Ovary (tissue), 9 donors: ENCODE data around the gene PLCB2. TPM values are rescaled to one million over a fixed set of nuclear protein-coding genes. Genes with fewer than 3 reads are reported as not detected.
A peak's percentile ranks its signal among the peaks of the same experiment; 100 is the strongest.

ENCODE experiments used
- DNase-seq, 5 donors: peaks; one replicate each; pipeline ENCODE4 v3.0.0-alpha.2; 2019 to 2020
- H3K27ac ChIP-seq, 2 donors: fragments of 200-600 bp; one replicate each; pipeline versions ENCODE4 v1.5.1 to v1.8.0; 2019 to 2022
- H3K27me3 ChIP-seq: fragments of 200-600 bp; one replicate; pipeline ENCODE4 v1.8.0; 2022
- H3K36me3 ChIP-seq: fragments of 200-600 bp; sonication (generic); one replicate; pipeline ENCODE4 v1.5.1; 2019
- H3K4me1 ChIP-seq: one replicate; pipeline ENCODE4 v1.8.1; 2013; ENCODE audit warnings: mild to moderate bottlenecking, moderate library complexity; ENCODE audit not compliant: insufficient read depth
- H3K4me3 ChIP-seq: fragments of 200-600 bp; sonication (generic); one replicate; pipeline ENCODE4 v1.5.1; 2017
- H3K9me3 ChIP-seq, 2 donors: fragments of 200-600 bp in 1 of 2; sonication (generic) in 1 of 2; one replicate each; pipeline versions ENCODE4 v1.5.1 to v1.8.1; 2013 to 2019; ENCODE audit warnings: mild to moderate bottlenecking in 1 of 2, moderate library complexity in 1 of 2
- EP300 ChIP-seq: sonication (generic); formaldehyde crosslinking; IDR thresholded peaks from one replicate; pipeline ENCODE4 v1.6.1; 2017; ENCODE audit warnings: antibody characterized with exemption
- POLR2A ChIP-seq: fragments of 450-650 bp; IDR thresholded peaks from one replicate; pipeline ENCODE4 v1.6.1; 2017; ENCODE audit warnings: antibody characterized with exemption, mild to moderate bottlenecking, moderate library complexity
- WGBS, 3 donors: extraction: QIAGEN DNeasy Blood & Tissue Kit in 1 of 3; methylation state at CpG; one replicate each; pipeline versions ENCODE4 v1.1.5 to v1.1.7; 2013 to 2017; 5-methylcytosine and 5-hydroxymethylcytosine counted together
- intact Hi-C, 4 donors: fragments of 100-400 bp; cut with DNase I; formaldehyde crosslinking; loops; one replicate each; pipeline versions ENCODE4 v1.11.0 to v1.15.1; 2022 to 2023
- polyA plus RNA-seq, 2 donors: library from polyadenylated mRNA; stranded (reverse); fragments of 200-250 nt in 1 of 2; fragments of 350-450 nt in 1 of 2; fragmentation: Illumina TruSeq in 1 of 2; extraction: RNeasy Lipid Tissue Mini Kit (QIAGEN cat#74804) in 1 of 2; gene quantifications; one replicate each; pipeline ENCODE4 v1.2.3, GENCODE V29; 2013 to 2014
- total RNA-seq, 7 donors: library from RNA; depleted of rRNA in 2 of 7; stranded (reverse); fragments of >200 nt in 2 of 7; fragmentation: NEBNext Ultra II Directional in 3 of 7; extraction: Animal tissue kit (Norgen Biotek cat#: 25700) in 3 of 7; gene quantifications; one replicate each; pipeline versions ENCODE4 v1.1.0 to v1.2.4, GENCODE V29; 2016 to 2023
- TF ChIP-seq, protein P1 (sequence below), 3 donors: fragments of 450-650 bp in 2 of 3; fragments of 200-600 bp in 1 of 3; IDR thresholded peaks; one replicate each; pipeline versions ENCODE4 v1.5.1 to v1.8.0; 2016 to 2022; ENCODE audit warnings: antibody characterized with exemption in 3 of 3, mild to moderate bottlenecking in 1 of 3
- donor health status: DM: no; HTN: no; CAD: no; lungs with moderate emphysema.
- donor health status: DM: no; HTN: no; CAD: no.
- donor health status: Bipolar disorder and iron deficiency.
- donor health status: DM: yes; HTN: yes; CAD: no.
- donor health status: DM: no; HTN: no; CAD: no.
- donor health status: DM: yes; HTN: yes; CAD: no.

Gene PLCB2
- total and polyA plus RNA-seq, 9 donors = 1.9 to 13.9 (median 6.0) TPM

DNA sequence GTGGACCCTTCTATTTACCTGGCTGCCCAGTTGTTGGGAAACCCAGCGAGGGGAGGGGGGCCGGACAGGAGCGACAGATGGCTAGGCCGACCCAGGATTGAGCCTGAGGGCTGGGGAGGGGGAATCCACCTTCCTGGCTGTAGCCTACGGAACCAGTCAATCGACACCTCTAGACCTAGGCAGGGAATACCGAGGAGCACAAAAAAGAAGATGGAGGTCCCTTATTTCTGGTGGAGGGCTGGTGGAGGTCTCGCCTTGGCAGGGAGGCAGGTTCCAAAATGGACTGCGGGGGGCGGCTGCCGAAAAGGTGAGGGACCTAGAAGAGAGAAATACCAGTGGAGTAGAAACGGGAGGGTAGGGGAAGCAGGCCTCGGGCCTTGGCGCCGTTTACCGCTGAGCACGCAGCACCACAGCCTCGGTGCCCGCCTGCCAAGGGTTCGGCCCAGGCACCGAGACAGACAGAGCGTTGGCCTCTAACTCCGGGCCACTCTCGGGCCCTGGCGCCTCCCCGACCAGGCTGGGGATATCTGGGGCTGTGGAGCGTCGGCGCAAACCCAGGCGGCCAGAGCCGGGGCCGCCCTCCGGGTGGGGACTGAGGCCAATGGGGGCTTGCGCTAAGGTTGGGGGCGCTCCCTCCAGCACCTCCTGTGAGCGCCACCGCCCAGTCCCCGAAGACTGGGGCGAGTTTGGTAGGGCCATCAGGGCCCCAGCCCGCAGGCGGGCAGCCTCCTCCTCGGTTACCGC lies 26.5 kb downstream of the PLCB2 start:
- no peak for TF ChIP-seq EP300
- TF ChIP-seq POLR2A = no peak
- TF ChIP-seq, protein P1, sequence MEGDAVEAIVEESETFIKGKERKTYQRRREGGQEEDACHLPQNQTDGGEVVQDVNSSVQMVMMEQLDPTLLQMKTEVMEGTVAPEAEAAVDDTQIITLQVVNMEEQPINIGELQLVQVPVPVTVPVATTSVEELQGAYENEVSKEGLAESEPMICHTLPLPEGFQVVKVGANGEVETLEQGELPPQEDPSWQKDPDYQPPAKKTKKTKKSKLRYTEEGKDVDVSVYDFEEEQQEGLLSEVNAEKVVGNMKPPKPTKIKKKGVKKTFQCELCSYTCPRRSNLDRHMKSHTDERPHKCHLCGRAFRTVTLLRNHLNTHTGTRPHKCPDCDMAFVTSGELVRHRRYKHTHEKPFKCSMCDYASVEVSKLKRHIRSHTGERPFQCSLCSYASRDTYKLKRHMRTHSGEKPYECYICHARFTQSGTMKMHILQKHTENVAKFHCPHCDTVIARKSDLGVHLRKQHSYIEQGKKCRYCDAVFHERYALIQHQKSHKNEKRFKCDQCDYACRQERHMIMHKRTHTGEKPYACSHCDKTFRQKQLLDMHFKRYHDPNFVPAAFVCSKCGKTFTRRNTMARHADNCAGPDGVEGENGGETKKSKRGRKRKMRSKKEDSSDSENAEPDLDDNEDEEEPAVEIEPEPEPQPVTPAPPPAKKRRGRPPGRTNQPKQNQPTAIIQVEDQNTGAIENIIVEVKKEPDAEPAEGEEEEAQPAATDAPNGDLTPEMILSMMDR (IDR thresholded peaks at IDR 0.05) = no peak
- WGBS, 3 donors = 43 to 57% (median 44%) methylated on average over 26 to 43 of the region's 43 CpGs
- DNase-seq = no peak
- intact Hi-C loops = loop anchor here (2.0 to 10.0 kb wide), 4 partner anchors 84 to 141 kb away; no protein-coding TSS in a partner anchor
- peaks cover 9% of the 10 kb centered on the region for H3K27me3 ChIP-seq
- no peaks in the 10 kb centered on the region for H3K36me3 ChIP-seq
- no peaks in the 10 kb centered on the region for H3K9me3 ChIP-seq
- H3K27ac ChIP-seq = no peak overlapping the region
- peaks cover 9% of the 10 kb centered on the region for H3K4me1 ChIP-seq
- no peak overlapping the region for H3K4me3 ChIP-seq

DNA sequence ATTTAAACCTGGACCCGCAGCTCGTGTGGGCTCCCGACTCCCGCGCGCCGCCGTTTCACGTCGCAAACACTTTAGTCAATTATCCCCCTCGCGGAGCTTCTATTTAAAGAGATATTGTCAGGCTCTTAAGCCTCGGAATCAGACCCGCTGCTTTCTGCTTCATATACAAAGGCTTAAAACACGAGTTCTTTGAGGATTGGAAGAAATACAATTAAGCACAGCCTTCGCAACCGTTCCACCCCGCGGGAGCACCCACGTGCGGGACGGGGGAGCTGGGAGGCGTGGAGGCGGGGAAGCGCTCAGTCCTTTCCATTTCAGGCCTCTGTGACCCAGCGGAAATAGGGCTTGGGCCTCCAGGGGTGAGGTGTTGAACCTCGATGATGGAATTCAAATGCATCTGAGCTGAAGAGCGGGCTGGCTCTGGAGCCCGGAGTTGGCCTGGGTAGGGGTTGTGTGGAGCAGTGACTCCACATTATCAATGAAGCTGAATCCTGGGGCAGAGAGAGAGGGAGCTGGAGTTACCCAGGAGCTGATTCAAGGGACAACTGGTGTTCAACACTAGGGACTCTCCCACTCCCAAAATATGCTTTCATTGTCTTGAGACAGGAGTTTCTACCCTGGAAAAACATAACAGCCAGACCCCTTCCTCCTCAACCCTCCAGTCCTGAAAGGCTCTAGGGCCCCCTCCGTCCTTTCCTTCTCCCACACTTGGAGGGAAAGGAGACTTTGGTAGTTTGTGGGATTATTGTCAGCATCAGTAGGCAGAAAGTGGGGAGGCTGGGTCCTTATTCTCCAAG lies 27.3 kb downstream of the PLCB2 start:
- 23 to 42% (median 36%) methylated on average over 30 of the region's 30 CpGs for WGBS, 3 donors
- Histone ChIP-seq H3K36me3 (no peaks in the 10 kb centered on the region), H3K4me3 (no peak overlapping the region), H3K27me3 (peaks cover 9% of the 10 kb centered on the region), H3K4me1 (peaks cover 9% of the 10 kb centered on the region), H3K9me3 (no peaks in the 10 kb centered on the region), H3K27ac (no peak overlapping the region)
- intact Hi-C loops = loop anchor here (2.0 to 10.0 kb wide), 4 partner anchors 84 to 142 kb away; no protein-coding TSS in a partner anchor
- DNase-seq = no peak
- TF ChIP-seq EP300 (no peak), POLR2A (no peak)
- TF ChIP-seq, protein P1 (IDR thresholded peaks at IDR 0.05) = no peak

DNA sequence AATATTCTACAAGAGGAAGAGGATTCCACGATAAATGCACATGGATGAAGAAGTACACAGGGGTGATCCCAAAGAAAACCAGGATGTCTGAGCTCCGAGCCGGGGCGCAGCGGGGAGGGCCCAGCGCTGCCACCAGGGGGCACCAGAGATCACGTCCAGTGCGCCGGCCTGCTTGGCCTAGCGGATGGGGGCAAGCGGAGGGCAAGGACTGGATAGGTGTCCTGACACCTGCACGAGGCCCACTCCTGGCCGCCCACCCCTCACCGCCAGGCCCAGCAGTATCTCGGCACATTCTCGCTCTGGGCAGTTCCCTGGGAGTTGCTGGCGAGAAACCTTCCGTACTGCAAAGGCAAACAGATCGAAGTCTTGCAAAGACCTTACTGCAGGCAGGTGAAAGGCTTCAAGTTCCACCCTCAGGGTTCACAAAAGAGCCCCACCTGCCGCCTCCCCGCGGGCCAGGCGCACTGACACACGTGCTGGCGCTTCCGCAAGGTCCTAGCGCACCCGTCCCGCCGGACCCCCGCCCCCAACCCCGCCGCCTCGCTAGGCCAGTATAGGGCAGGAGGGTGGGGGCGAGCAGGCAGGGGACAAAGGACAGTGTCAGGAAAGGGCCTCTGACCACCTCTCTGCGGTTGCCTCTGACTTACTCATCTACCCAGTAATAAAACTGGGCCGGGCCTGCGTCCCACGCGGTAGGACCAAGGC lies 28.1 kb downstream of the PLCB2 start:
- H3K27me3 ChIP-seq = peaks cover 9% of the 10 kb centered on the region
- 12 to 13% (median 13%) methylated on average over 36 to 40 of the region's 40 CpGs for WGBS, 3 donors
- no peaks in the 10 kb centered on the region for H3K36me3 ChIP-seq
- no peak overlapping the region for H3K4me3 ChIP-seq
- DNase-seq = peak; percentile 68 to 86 (median 82)
- no peak overlapping the region for H3K27ac ChIP-seq
- peaks cover 9% of the 10 kb centered on the region for H3K4me1 ChIP-seq
- no peak for TF ChIP-seq POLR2A
- no peak for TF ChIP-seq EP300
- TF ChIP-seq, protein P1 (IDR thresholded peaks at IDR 0.05) = peak; percentile 82 to 97 (median 89)
- H3K9me3 ChIP-seq = no peaks in the 10 kb centered on the region
- intact Hi-C loops = loop anchor here (2.0 to 10.0 kb wide), 5 partner anchors 85 to 235 kb away; no protein-coding TSS in a partner anchor

DNA sequence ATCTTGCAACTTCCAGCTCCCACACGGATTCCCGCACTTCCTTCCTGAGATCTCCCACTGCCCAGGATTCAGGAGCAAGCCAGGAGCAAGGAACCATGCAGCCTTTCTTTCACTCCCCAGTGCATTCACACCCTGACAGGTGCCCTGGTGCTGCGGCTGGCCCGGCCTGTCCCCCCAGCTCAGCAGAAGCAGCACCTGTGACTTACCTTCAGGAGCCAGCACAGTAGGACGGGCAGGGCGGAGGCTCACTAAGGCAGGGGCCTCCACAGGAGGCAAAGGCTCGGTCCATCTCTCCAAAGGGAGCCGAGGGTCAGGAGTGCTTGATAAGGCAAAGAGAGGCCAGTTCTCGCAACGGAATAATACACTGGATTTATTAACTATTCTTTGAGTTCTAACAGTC lies 29.7 kb downstream of the PLCB2 start:
- H3K4me1 ChIP-seq = peaks cover 9% of the 10 kb centered on the region
- peaks cover 6% of the 10 kb centered on the region for H3K27me3 ChIP-seq
- no peaks in the 10 kb centered on the region for H3K9me3 ChIP-seq
- intact Hi-C loops = loop anchor here in 1 of 4 donors (10.0 kb wide), 1 partner anchor 233 kb away; no protein-coding TSS in a partner anchor
- TF ChIP-seq, protein P1 (IDR thresholded peaks at IDR 0.05) = no peak
- TF ChIP-seq EP300 = no peak
- TF ChIP-seq POLR2A = no peak
- DNase-seq = no peak
- 43 to 60% (median 52%) methylated on average over 9 to 10 of the region's 10 CpGs for WGBS, 3 donors
- no peak overlapping the region for H3K4me3 ChIP-seq
- no peak overlapping the region for H3K27ac ChIP-seq
- H3K36me3 ChIP-seq = no peaks in the 10 kb centered on the region
